NCI-H1105 treated with DMSO at 0.1 percent for 48 hours (cell line): ENCODE results near the gene NRM.
"Not testable (repeated sequence)": the region's sequence is repeated elsewhere in the genome, so short reads cannot be mapped to it uniquely, and the experiment has no call there.

Source experiments
- DNase-seq: peaks from one replicate; lab custom pipeline; 2025; lab: John Stamatoyannopoulos, UW

Gene NRM

DNA sequence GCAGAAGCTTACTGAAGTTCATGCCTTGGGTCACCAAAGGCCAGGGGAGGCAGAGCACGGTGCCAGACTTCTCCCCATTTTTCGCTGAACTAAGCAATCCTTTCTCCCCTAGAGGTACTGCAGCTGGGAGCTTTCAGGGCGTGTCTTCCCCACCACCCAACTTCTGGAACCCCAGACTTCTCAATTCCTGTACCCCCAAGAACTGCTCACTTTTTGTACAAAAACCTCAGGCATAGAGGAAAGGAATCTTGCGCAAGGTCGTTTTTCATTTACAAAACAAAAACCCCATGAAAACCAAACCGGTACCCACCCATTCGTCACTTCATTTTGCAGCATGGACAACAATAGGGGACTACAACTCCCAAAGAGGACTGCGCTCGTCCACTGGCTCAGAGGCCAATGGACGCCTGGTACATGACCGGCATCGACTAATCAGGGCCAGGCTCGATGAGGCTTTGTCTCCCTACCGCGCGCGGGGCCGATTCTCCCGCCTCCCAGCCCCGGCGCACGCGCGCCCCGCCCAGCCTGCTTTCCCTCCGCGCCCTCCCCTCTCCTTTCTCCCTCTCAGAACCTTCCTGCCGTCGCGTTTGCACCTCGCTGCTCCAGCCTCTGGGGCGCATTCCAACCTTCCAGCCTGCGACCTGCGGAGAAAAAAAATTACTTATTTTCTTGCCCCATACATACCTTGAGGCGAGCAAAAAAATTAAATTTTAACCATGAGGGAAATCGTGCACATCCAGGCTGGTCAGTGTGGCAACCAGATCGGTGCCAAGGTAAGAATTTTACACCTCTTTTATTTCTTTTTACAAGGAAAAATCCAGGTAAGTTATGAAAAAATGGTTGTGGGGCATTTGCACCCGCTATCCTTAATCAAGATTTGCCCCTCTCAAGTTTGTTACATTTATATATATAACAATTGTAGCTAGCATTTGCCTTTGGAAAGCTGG lies 29.3 kb upstream of the NRM start, which contains the start of gene TUBB:
TUBB (plus strand) TSS at position 562 of the 947 bp plus-strand sequence; CDS start at position 717, 155 bp downstream.
- DNase-seq, result peak; percentile 98

DNA sequence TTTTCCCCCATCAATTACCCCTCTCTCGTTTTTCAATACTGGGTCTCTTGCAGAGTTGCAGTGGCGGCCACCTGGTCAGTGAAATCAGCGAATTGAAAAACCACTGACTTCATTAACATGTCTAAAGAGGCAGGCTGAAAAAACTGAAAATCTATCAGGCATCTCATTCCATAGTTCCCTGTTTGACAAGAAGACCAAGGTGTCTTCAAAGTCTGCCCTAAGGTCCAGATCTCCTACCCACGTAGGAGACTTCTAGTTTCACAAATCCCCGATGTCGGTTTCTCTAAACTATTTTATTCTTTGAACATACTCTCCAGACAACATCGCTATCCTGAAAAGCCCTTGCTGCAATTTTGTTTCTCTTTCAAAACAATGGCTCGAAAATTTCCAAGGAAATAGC lies 28.6 kb upstream of the NRM start:
- peak; percentile 64 for DNase-seq

DNA sequence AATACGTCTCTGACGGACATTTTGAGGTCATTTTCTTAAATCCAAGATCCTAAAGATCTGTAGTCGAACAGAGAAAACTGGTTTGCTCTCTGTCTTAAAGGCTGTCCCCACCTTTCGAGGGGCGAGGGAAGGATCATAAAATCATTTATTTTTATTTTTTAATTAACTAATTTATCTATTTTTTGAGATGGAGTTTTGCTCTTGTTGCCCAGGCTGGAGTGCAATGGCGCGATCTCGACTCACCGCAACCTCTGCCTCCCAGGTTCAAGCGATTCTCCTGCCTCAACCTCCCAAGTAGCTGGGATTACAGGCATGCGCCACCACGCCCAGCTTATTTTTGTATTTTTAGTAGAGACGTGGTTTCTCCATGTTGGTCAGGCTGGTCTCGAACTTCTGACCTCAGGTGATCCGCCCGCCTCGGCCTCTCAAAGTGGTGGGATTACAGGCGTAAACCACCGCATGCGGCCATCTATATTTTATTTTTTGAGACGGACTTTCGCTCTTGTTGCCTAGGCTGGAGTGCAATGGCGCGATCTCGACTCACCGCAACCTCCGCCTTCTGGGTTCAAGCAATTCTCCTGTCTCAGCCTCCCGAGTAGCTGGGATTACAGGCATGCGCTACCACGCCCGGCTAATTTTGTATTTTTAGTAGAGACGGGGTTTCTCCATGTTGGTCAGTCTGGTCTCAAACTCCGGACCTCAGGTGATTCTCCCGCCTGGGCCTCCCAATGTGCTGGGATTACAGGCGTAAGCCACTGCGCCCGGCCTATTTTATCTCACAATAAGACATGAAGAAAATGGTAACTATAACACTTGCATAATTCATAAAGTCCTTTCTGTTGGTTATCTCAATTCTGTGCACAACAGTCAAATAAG lies 27.3 kb upstream of the NRM start:
- not testable (repeated sequence) for DNase-seq

DNA sequence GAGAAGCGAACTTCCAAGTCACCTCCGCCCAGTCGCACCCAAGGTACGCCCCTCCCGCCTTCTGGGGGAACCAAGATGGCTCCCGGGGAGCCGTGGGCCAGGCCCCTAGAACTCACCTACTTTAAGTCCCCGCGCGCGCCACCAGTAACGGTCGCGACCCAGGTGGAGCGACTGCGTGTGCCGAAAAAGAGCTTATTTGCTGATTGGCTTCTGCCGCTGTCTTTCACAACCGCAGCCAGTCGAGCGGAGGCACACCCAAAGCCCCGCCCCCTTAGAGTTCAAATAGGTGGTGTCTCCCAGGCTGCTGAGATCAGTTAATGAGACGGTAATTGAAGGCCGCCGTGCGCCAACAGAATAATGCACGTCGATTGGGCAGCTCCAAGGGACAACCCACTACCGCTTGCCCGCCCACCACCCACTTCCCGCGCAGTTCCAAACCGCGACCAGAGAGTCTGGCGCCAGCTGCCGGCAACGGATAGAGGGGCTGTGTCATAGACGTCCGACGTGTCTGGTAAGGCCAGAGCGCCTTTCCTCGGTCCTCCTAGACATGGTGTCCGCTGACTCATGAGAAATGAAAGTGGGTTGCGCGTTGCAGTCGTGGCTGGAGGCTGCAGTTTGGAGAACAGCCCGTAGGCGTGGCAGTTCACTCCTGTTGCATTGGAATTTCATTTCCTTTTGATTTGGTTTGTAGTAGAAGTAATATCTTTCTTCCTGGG lies 26.5 kb upstream of the NRM start, which contains the start of gene MDC1:
MDC1 (minus strand) TSS at position 153 of the 716 bp plus-strand sequence. CDS start 2,106 bp downstream, outside the sequence.
- DNase-seq, result peak; percentile 100

DNA sequence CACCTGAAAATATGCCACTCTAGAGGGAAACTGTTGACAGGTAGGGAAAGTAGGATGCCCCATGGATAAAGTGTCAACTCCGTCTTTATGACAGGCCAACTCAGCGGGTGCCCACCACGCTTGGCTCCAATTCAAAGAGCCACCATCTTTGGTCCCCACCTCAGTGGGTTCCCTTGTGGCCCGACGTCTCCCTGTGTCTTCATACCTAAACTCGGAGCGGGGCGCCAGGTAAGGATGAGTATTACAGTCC lies 26.0 kb upstream of the NRM start:
- DNase-seq, result no peak

DNA sequence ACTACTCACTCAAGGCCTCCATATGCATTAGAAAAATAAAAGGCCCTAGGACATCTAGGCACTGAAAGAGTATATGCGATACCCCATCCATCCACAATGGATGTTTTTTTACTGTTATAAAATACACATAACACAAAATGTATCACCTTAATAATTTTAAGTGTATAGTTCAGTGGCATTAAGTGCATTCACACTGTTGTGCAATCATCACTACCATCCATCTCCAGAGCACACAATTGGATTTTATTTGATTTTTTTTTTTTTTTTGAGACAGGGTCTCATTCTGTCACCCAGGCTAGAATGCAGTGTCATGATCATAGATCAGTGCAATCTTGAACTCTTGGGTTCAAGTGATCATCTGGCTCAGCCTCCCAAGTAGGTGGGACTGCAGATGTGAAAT lies 23.5 kb upstream of the NRM start:
- DNase-seq, result no peak

DNA sequence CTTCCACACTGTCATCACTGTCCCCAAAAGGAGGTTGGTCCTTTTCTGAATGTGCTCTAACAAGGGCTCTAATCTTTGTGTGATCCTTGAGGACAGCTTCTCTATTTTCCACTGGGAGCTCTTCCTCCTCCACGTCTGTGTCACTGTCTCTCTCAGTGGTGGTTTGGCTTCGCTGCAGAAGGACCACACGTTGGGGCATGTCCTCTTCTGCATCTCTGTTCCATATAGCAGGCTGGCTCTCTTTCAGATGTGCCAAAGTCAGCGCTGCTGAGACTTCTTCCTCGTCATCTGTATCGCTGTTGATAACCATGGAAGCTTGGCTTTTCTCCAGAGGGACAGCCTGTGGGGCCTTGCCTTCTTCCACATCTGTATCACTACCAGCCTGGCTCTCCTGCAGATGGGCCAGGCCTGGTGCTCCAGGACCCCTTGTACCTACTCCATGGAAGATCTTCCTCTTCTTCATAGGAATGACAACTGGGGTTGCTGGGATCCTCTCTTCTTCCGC lies 21.7 kb upstream of the NRM start:
- DNase-seq, result no peak

DNA sequence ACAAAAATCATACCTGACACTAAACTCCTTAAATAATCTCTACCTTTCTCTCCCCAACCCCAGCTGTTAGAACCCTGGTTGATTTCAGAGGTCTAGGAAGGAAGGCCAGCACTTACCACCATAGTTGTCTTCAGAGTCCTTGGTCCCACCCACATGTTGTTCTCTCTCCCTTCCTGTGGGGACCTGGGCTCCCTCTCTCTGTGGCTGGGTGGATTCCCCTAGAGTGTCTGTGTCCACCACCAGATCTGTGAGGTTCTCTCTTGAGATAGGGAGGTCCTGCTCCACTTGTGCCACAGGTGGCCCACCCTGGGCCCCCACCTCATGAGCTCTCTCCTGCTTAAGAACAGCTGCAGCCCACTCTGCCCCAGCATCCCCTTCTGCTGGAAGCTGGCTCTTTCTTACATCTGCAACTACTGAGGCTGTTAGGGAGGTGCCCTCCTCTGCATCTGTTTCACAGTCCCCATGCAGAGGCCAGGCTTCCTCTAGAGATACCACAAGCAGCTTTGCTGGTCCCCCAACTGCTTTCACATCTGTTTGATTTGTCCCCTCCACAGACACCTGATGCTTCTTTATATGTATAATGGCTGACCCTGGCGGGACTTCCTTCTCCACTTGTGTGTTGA lies 21.1 kb upstream of the NRM start:
- no peak for DNase-seq

DNA sequence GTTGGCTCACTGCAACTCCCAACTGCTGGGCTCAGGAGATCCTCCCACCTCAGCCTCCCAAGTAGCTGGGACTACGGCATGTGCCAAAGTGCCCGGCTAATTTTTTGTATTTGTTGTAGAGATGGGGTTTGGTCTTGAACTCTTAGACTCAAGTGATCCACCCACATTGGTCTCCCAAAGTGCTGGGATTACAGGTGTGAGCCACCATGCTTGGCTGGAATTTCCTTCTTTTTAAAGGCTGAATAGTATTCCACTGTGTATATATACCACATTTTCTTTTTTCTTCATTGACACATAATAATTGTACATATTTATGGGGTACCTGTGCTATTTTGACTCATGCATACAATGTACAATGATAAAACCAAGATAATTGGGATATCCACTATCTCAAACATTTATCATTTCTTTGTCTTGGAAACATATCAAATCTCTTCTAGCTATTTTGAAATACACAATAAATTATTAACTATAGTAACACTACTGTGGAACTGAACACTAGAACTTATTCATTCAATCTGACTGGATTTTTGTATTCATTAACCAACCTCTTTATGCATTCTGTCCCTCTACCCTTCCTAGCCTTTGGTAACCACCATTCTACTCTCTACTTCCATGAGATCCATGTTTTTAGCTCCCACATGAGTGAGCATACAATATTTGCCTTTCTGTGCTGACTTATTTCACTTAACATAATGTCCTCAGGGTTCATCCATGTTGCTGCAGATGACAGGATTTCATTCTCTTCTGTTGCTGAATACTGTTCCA lies 18.5 kb upstream of the NRM start:
- DNase-seq, result no peak

DNA sequence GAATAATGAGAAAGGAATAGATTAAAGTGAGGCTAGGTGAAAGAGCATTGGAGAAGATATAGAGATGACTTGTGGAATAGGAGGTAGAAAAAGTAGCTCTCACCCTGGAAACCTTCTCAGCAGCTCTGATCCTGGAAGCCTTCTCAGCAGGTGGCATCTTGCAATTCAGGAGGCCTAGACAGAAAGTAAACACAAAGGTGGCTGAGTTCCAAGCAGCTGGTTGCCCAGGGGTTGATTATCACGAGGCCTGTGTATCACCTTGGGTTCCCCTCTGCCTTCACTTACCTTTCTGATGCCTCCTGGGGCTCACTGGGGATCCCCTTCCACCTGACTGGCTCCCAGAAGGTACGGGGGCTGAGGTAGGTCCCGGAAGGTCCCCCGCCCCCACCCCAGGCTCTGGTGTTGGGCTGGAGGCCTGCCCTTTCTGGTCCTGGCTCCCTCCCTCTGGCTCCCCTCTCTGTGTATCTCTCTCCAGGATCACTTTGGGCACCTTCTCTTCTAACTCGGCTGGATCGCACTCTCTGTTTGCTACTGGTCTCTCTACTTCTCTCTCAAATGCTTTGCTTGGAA lies 16.6 kb upstream of the NRM start:
- peak; percentile 86 for DNase-seq

DNA sequence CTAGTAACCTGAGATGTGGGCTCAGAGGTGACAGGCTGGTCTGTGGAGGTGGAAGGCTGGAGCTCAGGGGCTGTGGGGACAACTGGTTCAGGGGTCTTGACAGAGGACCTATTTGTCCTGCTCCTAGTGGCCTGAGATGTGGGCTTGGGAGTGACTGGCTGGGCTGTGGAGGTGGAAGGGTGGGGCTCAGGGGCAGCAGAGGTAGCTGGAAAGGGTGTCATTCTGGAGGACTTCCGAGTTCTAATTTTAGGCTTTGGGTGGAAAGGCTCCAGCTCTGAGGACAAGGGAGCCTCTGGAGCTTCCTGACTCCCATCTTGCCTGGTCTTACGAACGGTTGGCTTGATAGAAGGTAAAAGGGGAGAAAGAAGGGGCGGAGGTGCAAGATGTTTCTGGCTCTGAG lies 14.8 kb upstream of the NRM start:
- no peak for DNase-seq

DNA sequence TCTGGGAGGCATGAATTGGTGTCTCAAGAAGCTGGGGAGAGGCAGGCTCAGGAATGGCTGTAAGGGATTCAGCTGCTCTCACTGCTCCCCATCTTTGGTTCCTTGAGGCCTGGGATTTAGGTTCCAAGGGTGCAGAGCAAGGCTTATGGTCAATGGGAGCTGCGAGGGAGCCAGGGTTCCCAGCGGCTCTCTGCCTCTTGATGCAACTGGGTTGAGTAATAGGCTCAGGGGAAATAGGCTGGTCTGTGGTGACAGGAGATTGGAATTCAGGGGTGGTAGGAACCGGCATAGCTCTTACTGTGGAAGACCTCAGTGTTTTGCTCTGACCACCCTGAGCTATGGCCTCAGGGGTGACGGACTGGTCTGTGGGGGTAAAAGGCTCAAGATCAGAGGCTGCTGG lies 13.0 kb upstream of the NRM start:
- no peak for DNase-seq

DNA sequence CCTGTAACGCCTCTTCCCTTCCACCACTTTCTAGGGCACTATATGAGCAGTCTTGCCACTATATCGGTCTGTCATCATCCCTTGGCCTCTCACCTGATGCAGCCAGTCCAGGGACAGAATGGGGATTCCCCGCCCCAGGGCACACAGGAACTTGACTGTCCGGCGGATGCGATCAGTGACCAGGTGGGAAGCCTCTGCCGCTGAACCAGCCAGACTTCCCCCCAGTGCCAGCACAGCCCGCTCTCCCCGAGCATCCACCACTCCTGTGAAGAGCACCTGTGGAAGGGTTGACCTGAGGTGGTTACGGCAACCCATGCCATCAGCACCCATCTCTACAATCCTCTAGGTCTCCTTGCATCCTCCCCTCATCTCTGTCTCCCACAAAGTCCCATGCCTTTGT lies 12.2 kb upstream of the NRM start:
- no peak for DNase-seq

DNA sequence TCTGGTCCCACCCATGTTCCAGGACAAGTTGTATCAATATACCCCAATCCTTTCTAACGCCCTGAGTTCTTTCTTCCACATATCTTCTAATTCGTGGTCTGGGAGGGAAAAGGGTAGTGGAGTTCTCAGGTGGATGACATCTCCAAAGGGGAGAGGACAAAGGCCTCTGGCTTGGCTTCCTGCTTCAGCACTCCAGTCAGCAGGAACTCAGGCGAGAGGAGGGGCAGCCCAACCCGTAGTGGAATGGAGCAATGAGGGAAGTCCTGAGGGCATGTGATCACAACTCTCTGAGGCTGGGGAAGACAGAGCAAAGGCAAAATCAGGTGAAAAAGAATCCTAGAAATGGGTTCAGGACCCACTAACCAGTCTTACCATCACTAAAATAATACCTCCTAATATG lies 9.6 kb upstream of the NRM start:
- no peak for DNase-seq

DNA sequence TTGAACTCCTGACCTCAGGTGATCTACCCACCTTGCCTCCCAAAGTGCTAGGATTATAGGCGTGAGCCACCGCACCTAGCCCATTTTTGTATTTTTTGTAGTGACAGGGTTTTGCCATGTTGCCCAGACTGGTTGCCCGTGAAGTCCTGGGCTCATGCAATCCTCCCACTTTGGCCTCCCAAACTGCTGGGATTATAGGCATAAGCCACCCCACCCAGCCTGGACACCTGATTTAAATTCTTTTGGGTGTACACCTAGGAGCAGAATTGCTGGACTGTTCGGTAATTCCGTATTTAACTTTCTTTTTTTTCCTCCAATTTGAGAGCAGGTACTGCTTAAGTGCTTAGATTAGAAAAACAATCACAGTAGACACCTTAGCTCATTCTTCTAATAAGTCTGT lies 5.6 kb upstream of the NRM start:
- DNase-seq, result no peak

DNA sequence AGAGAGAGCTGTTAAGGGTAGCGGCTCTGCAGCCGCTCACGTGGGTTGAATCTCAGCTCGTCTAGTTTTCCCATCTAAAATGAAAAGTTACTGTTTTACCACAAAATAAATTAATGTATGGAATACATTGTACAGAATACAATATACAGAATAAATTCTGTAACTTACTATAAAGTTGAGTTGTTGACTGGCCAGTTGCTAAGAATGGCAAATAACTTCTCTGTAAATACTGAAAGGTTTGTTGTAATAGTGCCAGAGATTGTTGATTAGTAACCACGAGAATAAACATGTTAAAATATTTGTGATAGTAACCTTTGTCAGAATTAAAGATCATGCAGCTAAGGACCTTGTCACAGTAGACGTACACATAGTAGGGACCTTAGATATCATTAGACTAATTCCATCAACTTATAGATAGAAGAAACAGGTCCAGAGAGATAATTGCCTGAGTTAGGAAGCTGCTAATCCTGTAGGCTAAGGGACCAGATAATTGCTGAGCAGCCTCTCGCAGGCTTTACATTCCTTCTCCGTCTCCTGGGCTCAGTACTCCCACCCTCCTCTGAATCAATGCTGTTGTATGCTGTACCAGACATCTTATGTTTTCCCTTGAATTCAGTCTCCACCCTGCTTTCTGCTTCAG lies 544 bp upstream of the NRM start:
- peak; percentile 7 for DNase-seq

DNA sequence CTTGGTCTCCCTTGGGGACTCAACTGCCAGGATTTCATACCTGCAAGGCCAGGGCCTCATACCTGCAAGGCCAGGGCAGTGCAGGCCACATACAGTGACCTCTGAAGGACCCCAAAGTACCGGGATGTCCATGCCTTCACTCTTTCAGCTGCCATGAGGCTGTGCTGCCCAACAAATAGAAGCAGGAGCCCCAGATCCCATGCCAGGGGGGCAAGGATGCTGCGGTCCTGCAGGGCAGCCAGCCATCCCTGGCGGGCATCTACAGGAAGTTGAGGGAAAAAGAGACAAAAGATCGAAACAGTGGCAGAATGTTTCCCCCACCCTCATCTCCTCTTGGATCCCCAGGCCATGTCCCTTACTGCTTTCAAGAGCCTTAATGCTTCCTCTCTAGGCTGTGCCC lies 799 bp downstream of the NRM start:
- DNase-seq, result no peak

DNA sequence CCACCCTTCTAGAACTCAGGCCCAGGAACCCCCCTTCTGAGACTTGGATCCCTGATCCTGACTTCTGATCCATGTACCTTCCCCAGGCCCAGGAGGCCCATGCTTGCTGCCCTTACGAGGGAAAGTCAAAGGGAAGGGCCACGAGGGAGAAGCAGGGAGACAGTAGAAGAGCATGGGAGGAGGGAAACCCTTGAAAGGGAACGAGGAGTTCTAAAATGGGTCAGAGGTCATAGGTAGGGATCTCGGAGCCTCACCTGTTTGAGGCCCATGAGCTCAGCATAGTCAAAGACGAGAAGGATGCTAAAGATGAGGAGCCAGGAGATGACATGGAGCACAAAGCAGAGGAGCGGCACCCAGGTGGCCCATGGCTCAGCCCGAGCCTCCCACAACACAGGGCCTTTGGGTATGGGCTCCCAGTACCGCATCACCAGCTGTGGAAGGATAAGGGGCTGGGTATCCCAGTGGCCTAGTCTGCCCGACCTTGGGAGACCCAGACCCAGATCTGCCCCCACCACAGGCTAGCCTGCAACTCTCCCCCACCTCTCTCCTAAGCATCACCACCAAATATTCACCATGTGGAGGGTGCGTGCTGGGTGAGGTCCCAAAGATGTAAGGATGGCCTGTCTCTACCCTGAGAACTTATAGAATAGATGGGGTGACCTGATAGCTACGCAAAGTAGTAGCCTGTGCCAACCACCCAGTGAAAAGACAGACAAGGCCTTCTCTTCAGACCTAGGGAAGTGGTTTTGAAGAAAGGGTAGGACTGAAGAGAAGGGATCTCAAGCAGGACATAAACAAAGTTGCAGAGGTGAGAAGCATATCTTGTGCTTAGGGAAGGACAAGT lies 1.5 kb downstream of the NRM start:
- no peak for DNase-seq

DNA sequence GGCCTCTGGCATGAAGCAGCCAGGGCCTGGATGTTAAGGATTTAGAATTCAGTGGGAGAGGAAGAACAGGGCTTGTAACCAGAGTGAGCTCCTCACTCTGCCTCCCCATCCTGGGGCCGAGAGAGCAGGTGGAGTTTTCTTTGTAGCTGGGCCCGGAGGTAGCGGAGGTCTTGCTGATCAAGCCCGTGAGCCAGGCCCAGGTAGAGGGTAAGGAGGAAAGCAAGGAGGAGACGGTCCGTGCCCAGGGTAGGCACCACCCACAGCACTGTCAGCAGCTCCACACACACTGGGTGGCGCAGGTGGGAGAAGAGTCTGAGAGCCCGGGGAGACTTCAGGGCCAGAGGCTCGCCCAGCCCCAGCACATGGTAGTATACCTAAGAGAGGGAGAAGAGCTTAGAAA lies 2.2 kb downstream of the NRM start:
- DNase-seq, result no peak
